ENCODE measurements around the gene CRHR1.
A peak's percentile ranks its signal among the peaks of the same experiment; 100 is the strongest.
"Not testable (repeated sequence)": the region's sequence is repeated elsewhere in the genome, so short reads cannot be mapped to it uniquely, and the experiment has no call there.

CRHR1 gene

DNA sequence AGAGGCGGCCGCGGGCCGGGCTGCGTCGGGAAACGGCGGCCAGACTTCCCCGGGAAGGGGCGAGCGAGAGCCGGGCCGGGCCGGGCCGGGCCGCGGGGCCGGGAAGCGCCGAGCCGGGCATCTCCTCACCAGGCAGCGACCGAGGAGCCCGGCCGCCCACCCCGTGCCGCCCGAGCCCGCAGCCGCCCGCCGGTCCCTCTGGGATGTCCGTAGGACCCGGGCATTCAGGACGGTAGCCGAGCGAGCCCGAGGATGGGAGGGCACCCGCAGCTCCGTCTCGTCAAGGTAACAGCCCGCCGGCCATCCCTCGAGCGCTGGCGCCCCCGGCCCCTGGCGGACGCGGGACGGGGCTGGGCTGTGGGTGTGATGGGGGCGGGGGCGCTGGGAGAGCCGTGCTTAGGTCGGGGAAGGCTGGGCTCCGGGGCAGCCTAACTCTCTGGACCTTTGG lies at the start of gene CRHR1:
CRHR1 (plus strand) TSS at position 28 of the 448 bp plus-strand sequence; CDS start at position 253, 225 bp downstream.
- no peak for DNase-seq

DNA sequence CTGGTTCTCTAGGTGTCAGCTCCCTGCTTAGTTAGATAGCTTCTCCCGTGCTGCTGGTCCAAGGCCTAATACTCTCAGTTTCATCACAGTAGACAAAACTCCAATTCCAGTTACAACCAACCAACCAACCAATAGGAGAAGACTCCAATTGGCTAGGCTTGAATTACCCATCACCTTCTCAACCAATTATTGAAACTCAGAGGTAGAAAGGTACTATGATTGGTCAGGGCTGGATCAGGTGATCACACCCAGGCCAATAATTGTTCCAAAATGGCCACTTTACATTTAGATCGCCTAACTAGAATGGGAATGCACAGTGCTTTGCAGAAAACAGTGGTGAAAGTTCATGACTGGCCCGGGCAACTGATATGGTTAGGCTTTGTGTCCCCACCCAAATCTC lies 49.5 kb upstream of the CRHR1 start:
- no peak for DNase-seq

DNA sequence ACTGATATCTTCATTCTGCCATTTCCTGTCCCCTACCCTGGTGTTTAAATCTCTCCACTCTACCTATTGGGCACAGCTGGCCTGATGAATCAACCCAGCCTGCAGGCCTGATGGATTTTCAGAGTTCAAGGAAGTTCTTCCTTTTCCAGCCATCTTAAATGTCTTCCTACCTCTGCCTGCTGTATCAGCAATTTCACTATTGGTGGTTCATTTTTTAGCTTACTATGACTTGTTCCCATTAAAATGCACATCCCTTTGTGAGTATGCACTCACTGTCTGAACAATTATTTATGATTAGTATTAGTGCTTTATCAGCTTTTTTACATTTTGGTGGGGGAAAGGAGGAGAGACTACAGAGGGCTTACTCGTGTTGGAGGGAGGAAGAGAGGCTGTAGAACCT lies 48.6 kb upstream of the CRHR1 start:
- DNase-seq, result no peak

DNA sequence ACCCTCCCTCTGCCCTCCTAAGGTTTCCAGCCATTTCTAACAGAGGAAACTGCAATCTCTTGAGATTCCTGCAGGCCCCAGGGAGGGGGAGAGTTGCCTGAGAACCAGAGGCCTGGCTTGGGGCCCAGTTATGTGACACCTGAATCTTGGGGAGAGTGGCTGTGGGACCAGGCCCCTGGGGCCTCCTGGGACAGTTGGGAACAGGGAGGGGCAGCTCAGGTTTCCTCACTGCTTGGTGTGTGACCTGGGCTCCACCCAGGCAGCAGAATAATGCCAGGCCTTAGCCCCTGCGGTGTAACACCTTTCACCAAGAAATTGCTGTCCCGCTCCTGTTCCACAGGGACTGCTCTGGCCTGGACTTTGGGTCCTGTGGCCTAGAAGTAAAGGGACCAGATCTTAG lies 44.3 kb upstream of the CRHR1 start:
- DNase-seq, result no peak

DNA sequence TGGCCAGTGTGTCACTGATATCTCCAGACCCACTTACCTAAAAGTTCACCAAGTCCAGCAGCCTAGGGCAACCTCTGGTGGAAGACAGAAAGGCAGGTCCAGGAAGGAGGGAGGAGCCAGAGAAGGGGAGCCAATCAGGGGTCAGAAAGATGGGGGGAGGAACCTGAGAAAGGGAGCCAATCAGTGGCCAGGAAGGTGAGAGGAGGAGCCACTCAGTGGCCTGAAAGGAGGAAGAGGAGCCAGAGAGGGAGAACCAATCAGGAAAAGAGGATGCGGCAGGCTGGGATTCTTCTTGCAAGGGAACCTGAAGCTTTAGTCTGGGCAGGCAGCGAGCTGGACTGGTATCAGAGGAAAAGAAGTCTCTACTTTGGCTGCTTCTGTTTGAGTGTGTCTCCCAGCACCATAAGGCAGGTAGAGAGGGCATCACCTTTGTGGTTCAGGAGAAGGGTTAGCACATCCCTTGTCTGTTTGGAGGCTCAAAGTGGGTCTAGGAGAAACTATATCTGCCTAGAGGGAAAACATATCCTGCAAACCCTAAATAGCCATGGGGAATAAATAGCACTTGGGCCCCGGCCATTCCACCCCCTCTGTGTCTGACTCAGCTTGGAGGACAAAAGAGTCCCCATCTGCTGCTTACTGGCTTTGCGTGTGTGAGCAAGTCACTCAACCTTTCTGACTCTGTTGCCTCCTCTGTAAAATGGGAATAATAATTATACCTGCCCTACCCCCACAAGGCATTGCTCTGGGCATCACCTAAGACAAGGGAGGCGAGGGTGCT lies 43.4 kb upstream of the CRHR1 start:
- DNase-seq, result peak in 7 of 14 donors; percentile 4 to 98 (median 32)

DNA sequence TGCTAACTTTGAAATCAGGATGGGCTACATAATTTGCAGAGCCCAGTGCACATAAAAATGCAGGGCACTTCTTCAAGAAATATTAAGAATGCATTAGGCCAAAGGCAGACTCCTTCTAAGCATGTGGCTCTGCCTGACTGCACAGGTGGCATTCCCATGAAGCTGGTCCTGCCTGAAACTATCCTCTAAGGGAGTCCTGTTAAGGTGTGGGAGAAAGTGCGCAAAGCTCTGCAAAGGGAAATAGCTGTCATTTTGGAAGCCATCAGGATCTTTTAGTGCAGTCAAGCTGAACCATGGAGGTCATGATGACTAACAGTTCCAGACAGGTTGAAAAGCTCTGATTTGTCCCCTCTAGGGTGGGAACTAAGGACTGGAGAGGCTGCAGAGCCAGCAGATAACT lies 41.9 kb upstream of the CRHR1 start:
- no peak for DNase-seq

DNA sequence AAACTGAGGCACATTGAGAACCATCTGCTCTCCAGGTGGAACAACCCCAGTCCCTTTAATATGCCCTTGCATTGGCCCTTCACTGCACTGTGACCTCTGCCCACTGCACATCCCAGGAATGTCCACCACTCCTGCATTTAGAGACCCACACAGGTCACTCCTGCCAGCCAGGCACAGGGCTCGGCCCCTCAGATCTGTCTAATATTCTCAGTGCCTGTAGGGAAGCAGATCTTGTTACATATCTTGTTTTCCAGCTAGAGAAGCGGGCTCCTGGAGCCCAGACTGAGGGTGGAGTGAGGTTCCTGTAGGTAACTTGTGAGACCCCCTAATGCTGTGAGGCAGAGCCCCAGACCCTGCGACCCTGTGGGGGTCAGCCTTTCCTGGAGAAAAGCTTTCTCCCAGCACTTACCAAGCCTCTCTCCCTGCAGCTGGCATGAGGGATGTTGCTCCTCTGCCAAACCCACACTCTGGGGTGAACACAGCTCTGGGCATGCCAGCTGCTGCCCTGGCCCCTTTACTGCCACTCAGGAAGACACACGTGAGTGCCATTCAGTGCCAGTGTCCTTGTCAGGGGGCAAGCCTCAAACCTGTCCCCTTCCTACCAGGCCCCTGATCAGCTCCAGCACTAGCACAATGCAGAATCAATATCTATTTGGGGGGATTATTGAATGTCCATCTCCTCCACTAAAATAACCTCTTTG lies 40.3 kb upstream of the CRHR1 start:
- DNase-seq, result no peak

DNA sequence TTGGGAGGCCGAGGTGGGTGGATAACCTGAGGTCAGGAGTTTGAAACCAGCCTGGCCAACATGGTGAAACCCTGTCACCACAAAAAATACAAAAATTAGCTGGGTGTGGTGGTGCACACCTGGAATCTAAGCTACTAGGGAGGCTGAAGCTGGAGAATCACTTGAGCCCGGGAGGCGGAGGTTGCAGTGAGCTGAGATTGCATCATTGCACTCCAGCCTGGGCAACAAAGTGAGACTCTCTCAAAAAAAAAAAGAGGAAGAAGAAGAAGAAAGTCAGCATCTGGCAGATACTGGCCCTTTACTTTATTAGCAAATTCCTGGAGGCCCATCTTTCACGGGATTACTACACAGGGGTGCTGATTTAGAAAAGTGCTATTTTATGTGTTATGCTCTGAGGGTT lies 39.3 kb upstream of the CRHR1 start:
- DNase-seq, result not testable (repeated sequence)

DNA sequence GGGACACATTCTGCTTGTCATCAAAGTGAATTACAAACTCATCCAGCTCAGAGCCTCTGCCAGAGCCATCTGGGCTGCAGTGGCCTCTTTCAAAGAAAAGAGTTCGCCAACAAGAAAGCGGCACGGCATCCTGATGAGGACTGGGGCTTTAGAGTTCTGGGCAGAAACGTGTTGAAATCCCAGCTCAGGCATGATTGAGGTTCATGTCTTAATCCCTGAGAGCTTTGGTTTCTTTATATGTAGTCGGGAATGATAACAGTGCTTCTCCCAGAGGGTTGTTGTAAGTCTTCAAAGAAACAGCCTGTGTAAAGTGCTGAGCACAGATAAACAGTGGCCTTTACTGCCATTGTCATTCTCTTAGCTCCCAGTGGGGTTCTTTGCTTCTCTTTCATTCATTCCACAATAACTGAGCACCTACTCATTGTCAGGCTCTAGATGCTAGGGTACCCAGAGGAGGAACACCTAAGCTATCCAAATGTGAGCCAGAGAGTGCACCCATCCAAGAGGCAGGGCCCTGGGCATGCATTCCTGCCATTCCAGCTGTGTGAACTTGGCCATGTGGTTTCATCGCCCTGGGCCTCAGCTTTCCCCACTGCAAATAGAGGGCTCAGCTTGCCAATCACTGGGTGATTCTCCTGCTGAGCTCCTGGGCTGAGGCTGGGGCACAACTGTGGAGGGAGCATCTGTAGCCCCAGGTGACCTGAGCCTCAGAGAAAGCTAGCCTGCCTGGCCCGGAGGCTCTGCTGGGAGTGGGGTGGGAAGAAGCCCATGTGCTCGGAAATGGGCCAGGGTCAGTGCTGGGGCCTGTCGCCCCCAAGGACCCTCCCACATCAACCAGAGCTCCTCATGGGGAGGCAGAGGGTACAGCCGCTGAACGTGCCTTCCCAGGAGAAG lies 38.3 kb upstream of the CRHR1 start:
- DNase-seq, result no peak

DNA sequence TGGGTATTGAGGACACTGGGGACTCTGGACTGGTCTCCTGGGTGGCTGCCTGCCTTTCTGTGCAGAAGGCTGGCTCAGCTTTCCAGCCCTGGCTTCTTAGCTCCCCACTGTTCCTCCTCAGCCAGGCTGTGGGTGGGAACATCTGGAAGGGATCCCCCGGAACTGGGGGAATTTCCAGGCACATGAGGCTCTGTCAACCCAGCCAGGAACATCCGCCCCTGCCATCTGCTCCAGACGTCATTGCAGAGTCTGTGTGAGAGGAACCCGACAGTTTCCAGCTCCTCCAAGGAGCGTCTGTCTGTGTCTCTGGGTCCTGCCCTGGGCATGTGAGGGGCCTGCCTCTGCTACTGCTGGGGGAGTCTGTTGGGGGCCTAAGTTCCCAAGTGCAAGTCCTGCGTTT lies 36.2 kb upstream of the CRHR1 start:
- DNase-seq, result no peak

DNA sequence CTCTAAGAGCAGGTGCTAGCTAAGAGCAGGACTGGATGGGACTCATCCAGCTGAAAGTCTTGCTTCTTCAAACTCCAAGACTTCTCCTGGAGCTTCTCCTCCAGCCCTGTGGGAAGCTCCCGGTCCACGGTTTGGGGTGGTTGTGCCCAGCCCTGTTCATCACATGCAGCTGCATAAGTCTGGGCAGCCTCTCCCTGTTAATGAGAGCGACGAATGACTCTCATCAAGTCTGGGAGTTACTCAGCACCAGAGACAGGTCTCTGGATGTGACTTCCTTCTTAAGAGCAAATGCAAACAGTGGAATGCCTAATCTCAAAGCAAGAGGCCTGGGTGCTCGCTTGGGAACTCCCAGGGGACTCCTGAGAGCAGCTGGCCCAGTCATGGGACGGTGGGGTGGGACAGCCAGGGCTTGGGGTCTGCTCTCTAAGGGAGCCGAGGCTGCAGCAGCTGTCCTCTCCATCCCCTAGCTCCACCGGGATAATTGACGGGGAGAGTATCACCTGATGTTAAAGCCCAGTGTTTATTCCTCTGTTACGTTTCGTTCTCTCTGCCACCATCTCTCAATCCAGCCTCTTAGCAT lies 35.3 kb upstream of the CRHR1 start:
- no peak for DNase-seq

DNA sequence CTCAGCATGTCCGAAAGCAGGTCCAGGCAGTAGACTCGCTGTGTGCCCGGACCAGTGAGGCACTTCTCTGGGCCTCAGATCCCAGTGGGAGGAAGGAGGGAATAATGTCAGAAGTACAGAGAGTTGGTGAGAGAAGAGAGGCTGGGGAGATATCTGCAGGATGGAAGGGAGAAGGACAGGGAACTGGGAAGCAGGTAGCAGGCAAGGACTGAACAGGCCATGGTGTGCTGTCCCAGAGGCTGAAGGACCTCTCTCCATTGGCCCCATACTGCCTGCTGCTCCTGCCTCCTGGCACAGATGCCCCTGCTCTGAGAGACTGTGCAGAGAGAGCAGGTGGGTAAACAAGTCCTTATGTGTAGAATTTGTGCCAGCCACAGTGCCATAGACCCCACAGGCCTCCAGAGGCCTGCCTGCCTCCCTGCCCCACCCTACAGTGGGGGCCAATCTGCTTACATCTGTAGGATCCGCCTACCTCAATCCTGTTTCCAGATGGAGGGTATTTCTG lies 34.2 kb upstream of the CRHR1 start:
- no peak for DNase-seq

DNA sequence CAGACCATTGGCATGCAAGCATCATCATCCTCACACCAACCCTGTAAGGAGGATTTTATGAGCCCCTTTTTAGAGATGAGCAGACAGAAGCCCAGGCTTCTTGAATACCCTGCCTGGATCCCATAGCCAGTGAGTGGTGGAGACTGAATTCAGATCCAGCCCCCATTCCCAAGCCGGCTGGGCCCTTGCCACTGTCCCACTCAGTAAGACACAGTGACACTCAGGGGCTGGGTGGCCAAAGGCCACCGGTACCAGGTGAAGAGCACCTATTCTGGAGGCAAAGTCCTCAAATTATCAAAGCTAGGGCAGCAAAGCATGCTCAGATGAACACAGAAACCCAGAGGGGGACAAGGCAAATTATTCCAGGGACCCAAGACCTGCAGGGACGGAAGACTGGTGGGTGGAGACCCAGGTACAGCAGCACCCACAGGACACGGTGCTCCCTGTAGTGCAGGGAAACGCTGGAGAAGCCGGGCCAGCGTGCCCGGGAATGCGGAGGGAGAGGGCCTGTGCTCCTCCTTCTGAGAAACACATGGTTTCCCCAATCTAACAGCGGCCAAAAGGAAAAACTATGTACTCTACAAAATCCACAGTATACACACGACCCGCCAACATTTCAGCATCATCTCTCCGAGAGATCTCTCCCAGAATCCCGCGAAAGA lies 33.2 kb upstream of the CRHR1 start:
- no peak for DNase-seq

DNA sequence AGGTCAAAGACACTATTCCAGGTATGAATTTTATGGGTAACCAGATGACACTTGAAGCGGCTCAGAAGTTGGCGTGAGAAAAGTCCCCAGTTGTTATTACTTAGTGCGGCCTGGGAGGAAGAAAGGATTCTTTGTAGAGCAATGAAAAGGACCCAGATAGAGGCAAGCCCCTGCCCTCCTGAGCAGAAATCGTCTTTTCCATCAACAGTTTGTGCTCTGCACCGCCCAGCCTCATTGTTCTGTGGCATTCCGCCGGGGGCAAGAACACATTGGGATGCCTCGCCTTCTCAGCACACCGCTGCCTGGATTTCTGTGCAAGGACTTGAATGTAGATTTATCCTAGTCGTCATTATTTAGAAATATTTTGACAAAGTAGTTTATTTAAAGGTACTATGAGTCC lies 32.7 kb upstream of the CRHR1 start:
- DNase-seq, result no peak

DNA sequence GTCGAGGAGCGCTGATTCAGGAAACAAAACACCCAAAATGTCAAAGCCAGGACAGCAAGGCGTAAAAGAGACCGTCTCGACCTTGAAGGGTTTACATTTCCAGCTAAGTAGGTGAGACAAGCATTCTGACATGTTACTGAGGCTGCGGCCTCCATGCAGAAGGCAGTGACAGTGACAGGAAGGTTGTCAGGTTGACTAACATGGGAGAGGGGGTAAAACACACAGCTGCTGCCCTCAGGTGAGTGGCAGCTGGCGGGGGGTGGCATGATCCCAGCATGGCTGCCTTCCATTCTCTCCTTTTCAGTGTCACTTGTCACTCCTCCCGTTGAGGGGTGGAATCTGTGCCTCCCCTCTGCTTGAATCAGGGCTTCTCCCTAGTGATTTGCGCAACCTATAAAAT lies 31.9 kb upstream of the CRHR1 start:
- no peak for DNase-seq

DNA sequence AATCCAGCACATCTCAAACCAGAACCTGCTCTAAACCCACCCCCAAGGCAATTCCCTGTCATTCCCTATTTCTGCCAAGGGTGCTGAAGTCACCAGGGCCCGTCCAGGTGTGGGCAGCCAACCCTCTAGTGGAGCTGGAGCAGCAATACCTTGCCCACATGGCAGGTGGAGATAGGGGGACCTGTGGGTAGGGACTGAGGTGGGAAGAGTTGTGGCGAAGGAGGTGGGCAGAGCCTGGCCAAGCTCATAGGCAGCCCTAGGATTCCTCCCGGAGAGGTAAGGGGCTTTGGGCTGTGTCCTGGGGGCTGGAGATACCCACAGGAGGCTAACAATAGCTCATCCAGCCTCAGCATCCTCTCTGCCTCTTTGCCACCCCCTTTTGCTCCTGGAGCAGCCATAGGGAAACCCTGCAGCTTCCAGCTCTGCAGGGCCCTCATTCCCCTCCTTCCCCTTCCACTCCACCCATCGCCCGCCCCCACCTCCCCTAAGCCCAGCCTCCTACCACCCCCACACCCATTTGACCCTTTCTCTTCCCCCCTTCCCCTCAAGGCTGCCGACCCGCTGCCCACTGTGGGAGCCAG lies 30.4 kb upstream of the CRHR1 start:
- no peak for DNase-seq

DNA sequence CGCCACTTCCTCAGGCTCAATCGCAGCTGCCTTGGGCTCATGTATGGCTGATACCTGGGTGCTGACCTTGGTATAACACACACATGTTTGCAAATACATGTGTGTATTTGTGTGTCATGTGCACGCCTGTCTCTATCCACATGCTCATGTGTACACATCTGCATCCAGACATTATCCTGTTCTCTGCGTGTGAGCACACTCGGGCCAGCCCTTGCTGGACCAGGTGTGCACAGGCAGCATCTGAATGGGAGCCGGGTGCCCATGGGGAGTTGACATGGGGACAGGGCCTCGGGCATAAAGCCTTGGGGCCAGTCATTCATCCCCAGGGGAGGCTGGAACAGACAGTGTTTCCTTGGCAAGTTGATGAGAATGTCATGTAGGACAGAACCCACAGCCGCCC lies 29.1 kb upstream of the CRHR1 start:
- DNase-seq, result no peak

DNA sequence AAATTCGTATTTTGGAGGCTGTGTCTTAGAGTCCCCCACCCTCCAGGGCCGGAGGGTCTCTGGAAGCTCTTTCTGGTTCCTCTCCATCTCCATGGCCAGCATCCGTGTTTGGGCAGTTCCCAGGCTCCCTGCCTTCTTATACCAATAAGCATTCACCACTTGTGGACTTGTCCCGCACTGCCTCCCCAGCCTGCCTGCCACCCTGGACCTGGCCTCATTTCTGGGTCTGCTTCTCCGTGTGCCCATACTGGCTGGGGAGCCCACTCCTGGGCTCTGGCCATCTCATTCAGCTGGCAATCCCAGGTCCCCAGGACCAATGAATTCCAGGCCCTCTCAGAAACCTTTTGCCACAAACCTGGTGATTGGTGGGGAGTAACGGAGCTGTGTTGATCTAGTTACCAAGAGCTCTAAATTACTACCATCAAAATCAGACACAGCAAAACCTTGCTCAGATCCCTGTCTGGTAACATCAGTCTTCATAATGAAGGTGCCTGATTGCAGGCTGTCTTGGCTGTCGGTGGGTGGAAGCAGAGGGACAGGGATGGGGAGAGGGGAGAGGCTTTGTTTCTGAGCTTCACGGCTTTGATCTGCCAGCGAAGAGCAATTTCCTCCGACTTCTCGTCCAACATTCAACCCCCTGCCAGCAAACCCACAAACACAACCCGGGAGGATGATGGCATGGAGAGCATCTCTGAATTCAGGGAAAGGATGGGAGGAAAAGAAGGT lies 27.7 kb upstream of the CRHR1 start:
- no peak for DNase-seq

DNA sequence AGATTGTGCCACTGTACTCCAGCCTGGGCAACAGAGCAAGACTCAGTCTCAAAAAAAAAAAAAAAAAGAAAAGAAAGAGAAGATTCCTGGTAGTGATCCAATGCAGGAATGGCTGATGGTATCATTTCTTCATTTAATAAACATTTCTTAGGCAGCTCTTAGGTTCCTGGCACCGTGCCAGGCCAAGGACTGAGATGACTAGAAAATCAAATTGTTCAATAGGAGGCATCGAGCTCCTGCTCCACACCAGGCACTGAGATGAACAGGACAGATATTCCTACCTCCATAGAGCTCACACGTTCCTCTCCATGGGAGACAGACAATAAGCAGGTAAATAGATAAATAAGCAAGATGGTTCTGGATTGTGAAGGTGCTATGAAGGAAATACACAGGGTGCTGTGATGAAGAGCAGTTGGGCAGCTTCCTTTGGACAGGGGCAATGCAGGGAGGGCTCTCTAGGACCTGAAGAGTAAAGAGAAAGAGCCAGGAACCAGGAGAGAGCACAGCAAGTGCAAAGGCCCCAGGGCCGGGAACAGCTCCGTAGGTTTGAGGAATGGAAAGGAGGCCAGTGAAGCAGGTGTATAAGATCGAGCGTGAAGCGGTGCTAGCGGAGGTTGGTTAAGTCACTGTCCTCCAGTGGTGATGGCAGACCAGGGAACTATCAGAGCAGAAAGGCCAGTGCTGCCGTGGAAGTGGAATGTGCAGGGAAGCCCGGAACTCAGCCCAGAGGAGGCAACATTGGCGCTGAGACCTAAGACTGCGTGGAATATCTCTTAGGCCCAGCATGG lies 26.5 kb upstream of the CRHR1 start:
- DNase-seq, result no peak

DNA sequence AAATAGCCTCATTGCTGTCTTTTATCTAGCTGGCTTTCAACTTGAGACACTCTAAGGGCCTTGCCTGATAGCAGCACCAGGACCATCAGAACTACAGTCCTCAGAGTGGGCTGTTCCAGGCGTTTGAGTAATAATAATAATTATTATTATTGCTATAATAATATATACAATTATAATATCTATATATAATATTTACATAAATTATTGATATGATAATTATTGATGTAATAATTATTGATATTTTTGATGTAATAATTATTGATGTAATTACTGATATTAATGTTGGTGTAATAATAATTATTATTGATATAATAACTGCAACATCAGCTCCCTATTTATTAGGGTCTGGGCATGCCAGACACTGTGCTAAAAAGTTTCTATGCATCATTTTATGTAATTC lies 25.6 kb upstream of the CRHR1 start:
- no peak for DNase-seq

All from C1 segment of cervical spinal cord (tissue), 14 donors.